Effector CD4-positive, alpha-beta T cell (primary cell): ENCODE measurements around the gene FOLR2.
"Not testable (repeated sequence)": the region's sequence is repeated elsewhere in the genome, so short reads cannot be mapped to it uniquely, and the experiment has no call there.

ENCODE experiments used
- DNase-seq: peaks from one replicate; pipeline ENCODE4 v3.0.0-alpha.2; 2020

The FOLR2 gene

DNA sequence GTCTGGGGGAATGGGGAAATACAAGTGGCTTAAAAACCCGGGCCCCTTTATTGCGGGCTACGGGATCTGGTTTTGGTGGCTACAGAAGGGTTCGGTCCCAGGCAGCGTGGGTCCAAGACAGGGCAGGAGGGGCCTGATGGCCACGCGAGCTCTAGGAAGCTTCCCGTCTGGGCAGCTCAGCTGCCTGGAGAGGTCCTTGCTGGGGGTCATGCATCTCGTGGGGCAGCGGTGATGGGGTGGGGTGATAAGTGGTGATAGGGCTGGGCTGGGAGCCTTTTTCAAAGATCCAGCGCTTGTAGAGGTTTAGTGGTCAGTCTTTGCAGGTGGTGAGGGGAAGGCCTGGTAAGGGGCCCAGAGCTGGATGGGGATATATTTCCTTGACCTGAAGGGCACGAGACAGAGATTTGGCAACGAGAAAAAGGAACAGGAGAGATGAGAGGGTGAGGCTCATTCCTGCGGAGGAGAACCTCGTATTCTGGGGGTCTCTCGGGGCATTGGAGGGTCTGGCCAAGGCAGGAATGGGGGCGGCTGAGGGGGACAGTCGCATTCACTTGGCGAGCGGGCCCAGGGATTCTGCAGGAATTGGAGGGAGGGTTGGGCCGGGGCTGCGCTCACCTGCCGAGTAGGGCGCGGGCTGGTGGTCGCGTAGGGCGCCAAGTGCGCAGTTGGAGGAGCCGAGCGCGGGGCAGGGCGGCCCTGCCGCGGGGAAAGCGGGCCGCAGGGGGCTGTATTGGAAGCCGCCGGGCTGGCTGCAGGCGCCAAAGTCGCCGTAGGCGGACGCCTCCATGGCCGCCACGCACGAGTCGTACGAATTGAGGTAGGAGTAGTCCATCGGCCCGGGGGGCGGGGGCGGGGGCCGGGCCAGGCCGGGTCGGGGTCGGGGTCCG, 26.8 kb downstream of the FOLR2 start:
- no peak for DNase-seq

DNA sequence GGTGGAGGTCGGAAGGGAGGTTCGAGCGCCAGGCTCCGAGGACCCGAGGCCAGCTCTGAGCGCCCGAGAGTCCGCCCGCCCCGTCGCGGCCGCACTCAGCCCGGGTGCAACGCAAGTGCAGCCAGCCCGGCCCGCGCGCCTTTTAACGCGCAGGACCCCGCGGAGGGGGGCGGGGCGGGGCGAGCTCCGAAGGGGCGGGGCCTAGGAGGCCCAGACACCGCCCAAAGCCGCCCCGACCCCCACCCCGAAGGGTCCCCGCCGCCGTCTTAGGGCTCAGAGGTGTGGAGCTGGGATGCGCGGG, 27.4 kb downstream of the FOLR2 start, which contains the start of gene PHOX2A:
PHOX2A (minus strand) TSS at position 117 of the 301 bp plus-strand sequence. CDS start 172 bp downstream, outside the sequence.
- no peak for DNase-seq

DNA sequence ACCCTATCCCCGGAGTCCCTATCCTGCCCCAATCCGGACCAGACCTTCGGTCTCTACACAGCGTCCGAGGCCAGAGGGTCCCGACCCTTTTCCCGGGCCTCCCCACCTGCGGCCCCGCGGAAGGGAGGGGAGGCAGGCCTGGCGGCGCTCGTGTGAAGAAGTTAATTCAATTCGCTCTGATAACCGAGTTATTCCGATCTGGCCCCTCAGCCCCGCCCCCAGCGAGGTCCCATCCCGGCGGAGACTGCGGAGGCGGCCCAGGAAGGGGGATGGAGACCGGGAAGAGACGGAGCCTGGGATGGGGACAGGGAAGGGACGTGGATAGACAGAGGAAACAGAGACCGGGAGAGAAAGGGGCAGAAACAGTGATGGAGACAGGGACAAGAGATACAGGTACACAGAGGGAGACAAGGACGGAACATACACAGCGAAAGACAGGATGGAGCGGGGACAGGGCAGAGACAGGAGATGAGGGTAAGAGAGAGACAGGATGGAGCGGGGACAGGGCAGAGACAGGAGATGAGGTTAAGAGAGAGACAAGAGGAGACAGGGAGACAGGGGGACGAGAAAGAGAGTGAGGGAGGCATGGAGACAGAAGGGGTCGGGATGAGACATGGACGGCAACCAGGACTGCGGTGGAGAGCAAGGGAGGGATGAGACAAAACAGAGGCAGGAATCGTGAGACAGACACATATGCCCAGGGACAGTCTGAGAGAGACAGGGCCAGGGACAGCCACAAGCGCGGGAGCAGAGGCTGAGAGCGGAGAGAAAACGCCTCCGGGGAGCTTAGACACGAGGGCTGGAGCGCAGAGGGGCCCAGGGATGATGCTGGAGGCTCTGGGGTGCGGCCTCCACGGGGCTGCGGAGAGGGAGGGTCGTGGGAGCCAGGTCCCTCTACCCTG, 28.0 kb downstream of the FOLR2 start:
- DNase-seq, result no peak

DNA sequence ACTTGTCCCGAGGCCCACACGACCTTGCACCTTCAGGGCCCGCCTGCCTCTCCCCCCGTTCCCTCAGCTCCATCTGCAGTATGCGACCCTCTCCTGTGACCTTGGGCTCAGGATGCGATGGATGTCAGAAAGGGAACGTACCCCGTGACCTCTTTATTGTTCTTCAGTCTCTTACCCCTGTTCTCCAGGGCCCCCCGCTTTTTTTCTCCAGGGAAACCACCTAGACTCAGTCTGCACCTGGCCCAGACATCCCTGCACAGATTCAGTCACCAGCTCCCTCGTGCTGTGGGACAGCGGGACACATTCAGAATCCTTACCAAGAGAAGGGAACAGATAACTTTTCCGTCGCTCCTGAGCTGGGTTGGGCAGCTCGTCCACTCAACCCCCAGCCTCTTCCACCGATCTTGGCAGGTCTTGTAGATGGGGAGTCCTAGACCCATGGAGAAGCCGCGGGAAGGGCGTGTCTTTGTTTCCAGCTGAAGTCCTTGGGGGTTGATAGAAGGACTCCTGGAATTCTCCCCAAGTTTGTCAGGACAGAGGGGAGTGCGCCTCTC, 28.7 kb downstream of the FOLR2 start:
- DNase-seq, result no peak

DNA sequence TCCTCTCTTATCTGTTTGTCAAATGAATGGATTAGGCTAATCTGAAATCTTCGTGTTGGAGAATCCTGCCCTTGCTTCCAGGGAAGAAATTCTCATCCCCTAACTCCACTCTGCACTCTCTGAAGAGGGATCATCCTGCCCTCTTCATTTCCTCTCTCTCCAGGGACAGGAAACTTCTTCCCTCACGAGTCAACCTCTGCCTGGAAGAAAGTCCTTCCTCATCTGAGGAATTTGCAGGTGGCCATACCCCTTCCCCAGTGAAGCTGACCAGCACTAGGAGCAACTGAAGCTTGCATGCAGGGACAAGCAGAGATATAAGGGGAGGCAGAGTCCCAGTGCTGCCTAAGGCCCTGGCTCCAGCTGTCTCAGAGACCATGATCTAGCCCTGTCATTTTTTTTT, 31.0 kb downstream of the FOLR2 start:
- no peak for DNase-seq

DNA sequence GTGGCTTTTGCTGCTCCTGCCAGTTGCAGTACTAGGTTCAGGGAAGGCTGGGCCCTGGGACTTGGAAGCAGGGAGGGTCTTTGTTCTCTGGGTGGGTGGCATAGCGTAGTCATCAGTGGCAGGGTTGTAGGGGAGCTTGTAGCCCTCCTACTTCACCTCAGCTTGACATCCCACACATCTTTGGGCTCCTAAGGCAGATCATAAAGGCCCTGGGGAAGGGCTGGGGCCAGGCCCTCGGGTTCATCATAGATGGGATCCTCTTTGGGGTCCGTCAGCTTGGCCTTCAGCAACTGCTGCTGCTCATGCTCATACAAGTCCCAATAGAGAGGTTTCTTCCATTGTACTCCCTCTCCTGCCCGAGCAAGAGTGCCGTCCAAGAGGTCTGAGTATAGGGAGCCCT, 33.4 kb downstream of the FOLR2 start:
- DNase-seq, result no peak

DNA sequence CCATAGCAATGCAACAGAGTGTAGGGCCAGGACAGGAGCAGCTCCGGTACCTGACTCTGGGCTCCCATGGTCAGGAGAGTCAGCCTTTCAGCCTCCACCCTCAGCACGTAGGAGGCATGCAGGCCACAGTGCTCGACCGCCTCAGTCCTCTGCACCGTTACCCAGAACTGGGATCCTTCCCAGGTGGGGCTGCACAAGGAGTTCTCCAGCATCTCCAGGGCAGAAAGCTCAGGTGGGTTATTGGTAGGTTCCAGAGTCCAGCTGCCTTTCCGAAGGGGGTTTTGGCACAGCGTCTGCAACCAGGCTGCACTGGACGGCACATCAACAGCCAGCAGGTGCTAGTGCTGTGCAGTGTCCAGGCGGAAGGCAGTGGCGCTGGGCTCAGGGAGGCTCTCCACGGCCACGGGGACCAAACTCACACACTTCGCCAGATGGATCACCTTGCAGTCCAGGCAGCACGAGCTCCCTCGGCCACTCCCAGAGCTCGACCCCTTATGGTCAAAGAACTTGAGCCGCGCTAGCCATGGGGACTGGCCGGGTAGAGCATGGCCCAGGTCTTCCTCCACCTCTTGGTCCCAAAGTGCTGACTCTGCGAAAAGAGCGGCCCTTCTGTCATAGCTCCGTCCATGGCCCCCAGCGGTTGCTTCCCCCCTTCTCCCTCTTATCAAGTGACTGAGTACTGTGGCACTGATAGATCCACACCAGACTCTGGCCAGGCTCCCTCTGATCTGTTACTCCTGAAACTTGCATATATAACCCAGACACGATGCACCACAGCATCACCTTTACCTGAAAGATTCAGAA, 34.3 kb downstream of the FOLR2 start:
- DNase-seq, result no peak

DNA sequence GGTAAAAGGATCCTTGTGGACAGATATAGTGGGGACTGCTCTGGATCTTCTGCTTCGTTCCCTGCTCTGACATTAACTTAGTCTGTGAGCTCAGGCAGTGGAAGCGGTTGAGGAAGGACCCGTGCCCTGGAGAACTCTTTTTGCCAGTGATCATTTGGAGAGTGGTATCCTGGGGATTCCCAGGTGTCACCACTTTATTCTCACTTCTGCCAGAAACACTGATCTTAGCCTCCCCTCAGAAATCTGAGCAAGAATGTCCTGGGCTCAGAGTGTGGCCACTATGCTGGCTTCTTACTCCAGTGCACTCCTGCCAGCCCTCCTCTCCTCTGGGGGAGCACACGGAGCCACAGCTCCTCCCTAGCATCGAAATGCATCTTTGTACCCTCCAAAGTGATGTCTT, 35.0 kb downstream of the FOLR2 start:
- DNase-seq, result no peak

DNA sequence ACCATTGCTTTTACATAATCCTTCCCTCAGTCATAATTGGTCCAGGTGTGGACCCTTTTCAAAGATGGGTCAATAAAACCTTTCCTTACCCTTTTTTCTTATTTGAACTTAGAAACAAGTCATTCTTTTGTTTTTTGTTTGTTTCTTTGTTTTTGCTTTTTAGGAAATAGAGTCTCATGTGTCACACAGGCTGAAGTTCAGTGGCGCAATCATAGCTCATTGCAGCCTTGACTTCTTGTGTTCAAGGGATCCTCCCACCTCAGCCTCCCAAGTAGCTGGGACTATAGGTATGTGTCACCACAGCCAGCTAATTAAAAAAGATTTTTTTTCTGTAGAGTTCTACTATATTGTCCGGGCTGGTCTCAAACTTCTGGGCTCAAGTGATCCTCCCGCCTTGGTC, 36.8 kb downstream of the FOLR2 start:
- no peak for DNase-seq

DNA sequence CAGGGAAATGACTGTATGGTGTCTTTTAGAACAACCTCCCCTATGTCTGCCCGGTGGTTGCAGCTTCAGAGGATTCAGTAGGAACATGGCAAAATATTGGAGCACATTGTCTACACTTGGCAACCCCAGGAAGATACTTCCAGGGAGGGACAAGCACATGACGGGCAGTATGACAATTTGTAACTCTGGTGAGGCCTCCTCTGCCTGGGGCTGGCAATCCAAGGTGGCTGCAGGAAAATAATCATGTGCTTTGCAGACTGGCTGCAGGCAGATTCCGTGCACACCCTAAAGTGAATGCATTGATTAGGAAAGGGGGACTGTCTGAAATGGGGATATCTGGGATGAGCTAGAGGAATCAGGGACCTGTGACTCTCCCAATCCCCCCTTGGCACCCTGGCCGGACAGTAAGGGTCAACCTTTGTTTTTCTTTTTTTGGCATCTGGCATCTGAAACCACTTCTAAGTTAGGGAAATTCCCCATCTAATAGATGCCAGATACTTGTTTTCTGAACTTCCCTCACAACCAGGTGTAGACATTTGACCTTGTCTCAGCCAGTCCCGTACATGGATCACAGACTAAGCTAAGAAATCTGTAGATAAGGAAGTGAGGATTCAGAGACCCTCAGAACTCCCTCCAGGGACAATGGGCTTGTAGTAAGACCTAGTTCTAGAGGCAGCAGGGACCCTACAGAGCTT, 37.9 kb downstream of the FOLR2 start:
- no peak for DNase-seq

DNA sequence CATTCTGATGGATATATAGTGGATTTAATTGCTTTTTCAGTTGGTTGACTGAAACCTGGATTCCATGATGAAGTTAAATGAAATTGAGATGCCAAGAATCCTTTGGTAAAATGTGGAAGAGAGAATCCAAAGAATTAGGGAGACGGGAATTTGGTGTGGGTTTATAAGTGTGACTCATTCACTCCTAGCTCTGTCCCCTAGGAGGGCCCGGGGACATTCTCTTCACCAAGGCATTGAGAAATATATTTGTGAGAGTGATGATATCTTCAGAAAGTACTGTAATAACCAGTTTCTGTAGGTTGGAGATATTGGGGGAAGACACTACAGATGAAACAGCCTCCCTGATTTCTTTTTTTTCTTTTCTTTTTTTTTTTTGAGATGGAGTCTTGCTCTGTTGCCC, 41.0 kb downstream of the FOLR2 start:
- DNase-seq, result no peak

DNA sequence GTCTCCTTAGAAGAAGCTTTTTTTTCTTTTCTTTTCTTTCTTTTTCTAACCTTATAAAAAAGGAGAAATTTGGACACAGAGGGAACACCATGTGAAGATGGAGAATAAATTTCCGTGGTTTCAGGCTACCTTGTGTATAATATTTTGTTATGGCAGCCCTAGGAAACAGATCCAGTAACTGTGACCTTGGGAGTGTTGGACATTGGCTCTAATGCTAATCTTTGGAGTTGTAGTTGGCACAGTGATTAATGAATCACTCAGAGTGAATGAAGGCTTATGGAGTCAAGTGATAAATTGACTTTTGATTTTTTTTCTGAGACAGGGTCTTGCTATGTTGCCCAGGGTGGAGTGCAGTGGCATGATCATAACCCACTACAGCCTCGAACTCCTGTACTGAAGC, 42.9 kb downstream of the FOLR2 start:
- DNase-seq, result no peak

DNA sequence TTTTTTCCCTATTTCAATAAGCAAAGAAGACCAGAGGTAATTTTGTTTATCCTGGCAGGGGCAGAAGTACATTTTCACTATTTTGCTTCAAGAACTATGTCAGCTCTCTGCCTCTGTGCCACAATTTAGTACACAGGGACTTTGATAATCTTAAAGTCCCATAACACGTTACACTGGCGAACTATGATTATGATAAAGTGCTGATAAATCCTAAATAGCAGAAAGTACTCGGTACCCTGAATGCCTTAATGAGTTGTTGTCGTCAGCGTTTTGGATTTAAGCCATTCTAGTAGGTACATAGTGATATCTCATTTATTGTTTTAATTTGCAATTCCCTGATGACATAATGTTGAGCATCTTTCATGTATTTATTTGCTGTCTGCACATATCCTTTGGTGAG, 44.0 kb downstream of the FOLR2 start:
- DNase-seq, result no peak

DNA sequence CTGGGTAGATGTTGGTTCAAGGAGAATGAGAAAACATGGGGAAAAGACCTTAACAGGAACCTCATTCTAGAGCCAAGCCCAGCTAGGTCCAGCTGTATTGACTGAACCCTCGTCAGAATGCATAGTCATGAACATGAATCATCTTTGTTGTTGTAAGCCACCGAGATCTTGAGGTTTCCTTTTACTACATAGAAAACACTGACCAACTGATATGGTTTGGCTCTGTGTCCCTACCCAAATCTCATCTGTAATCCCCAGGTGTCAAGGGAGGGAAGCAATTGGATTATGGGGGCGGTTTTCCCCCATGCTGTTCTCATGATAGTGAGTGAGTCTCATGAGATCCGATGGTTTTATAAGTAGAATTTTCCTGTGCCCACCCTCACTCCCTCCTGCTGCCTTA, 46.8 kb downstream of the FOLR2 start:
- DNase-seq, result no peak

DNA sequence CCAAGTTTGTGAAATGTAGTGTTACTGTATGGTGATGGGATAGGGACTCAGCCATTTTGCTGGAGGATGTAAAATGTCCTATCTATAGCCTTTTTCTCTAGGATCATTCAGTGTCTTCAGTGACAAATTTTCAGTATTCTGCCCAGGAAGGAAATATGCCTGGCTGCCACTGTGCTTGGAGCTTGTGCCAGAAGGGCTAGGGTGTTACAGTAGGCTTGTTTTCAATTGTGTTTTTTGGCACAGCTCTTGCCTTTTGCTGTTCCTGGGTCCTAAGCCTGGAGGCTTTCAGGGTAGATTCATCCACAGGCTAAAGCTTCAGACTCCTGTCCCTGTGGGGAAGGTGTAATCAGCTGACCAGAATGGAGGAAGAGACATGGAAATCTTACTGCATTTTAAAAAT, 49.4 kb downstream of the FOLR2 start:
- DNase-seq, result no peak

DNA sequence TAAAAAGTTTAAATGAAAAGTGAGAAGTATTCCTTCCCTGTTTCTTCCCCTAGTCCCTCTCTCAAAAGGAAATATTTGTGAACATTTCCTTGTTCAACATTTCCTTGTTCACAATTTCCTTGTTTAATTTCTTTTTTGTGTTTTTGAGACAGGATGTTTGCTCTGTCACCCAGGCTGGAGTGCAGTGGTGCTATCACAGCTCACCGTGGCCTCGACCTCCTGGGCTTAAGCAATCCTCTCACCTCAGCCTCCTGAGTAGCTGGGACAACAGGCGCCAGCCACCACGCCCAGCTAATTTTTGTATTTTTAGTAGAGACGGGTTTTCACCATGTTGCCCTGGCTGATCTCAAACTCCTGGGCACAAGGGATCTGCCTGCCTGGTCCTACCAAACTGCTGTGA, 50.4 kb downstream of the FOLR2 start:
- DNase-seq, result not testable (repeated sequence)

DNA sequence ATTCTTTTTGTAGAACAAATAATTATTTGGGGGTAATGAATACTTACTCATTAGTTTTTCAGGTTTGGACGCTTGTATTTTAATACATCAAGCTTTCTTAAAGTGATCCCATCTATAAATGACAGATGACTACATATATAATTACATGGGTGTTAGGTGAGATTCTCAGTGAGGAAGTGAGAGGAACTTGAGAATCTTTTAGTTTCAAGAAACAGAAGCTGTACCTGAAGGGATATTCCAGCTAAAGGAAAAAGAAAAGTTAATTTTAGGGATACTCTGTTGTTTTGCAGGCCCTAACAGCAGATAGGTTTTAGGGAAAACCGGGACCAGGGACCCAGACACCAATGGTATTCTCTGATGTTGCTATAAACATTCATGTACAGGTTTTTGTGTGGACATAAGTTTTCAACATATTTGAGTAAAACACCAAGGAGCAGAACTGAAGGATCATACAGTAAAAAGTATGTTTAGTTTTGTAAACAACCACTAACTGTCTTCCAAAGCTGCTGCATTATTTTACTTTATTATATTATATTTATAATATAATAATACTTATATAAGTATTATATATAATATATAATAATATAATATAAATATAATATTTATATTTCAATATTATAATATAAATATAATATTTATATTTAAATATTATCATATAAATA, 51.5 kb downstream of the FOLR2 start:
- no peak for DNase-seq
